SU-DHL-6 (cell line): ENCODE data around the gene SORCS2.

Experiments
- CTCF ChIP-seq: fragments of 200-600 bp; sonication (generic); IDR thresholded peaks from one replicate; pipeline ENCODE4 v1.5.1; 2017; ENCODE audit warnings: antibody characterized with exemption, mild to moderate bottlenecking, low read length, moderate library complexity; ENCODE audit not compliant: insufficient read depth, poor library complexity, severe bottlenecking
- EZH2phosphoT487 ChIP-seq: fragments of 200-600 bp; sonication (generic), shearing (Covaris generic); conservative IDR thresholded peaks from 2 replicates; pipeline ENCODE4 v1.6.1; 2018; ENCODE audit warnings: mild to moderate bottlenecking, antibody characterized with exemption, low read length, moderate library complexity, mixed read lengths

- TF ChIP-seq CTCF (peak; percentile 24), EZH2phosphoT487 (no peak)
These were observed 2.2 kb downstream of the SORCS2 start for GRCh38 chr4:7194251-7195140.
